ENCODE results near the gene AK8. TPM values are rescaled to one million over a fixed set of nuclear protein-coding genes. Genes with fewer than 3 reads are reported as not detected.

The AK8 gene
- total and polyA plus RNA-seq, 3 donors from 2014 or later: 15.0 to 54.8 (median 15.1) TPM

DNA sequence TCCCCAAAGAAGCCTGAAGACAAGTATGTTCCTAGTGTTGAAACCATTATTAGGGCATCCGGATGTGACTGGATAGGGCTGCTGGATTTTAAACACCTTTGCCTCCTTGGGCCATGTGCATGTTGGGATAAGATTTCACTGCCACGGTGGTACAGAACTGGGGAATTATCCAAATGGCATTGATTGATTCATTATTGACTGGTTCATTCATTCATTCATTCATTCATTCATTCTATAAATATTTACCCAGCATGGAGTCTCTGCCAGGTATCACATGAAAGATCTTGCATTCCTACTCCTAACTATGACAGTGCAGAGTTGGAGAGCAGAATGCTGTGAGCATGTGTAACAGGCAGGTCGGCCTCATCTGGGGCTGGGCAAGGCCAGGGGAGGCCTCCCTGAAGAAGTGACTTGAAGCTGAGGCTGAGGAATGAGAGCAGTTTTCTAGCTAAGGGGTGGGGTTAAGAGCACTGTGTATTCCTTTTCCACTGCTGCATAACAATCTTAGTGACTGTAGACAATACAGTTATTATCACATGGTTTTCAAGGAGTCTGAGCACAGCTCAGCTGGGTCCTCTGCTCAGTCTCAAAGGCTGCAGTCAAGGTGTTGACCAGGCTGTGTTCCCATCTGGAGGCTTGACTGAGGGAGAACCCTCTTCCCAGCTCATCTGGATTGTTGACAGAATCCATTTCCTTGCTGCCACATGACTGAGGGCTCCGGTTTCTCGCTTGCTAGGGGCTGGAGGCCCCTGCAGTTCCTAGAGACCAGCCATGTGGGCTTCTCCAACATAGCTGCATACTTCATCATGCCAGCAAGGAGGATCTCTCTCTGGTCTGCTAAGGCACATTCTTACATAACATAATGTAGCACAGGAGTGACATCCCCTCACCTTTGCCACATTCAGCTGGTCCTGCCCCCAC lies 35.7 kb downstream of the AK8 start:
- 92 to 95% methylated on average over 5 of the region's 5 CpGs for WGBS, 2 donors
- no peaks in the 10 kb centered on the region for H3K36me3 ChIP-seq (ENCODE audit: low read depth, missing control alignments)
- TF ChIP-seq POLR2A (IDR thresholded peaks at IDR 0.05): no peak
- no peak for TF ChIP-seq CTCF (IDR thresholded peaks at IDR 0.05)

DNA sequence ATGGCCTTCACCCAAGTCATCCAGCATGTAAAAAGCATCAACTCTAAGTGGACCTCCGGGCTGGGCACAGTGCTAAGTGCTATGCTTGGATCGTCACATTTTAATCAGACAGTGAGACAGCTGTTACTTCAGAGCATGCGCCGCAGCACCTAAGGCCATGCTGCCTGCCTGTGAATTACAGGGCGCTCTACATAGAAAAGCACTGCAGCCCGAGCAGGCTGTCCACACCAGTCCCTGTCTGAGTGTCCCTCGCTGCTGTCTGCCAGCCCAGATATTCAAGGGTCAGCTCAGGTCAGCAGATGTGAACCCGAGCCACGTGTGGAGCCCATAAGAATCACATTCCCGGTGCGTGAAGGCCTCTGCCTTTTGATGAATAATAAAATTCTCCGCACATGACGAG lies 37.1 kb downstream of the AK8 start:
- Histone ChIP-seq H3K27ac (no peak overlapping the region), H3K9me3 (no peaks in the 10 kb centered on the region), H3K36me3 (ENCODE audit: low read depth, missing control alignments) (no peaks in the 10 kb centered on the region), H3K27me3 (no peaks in the 10 kb centered on the region), H3K4me3 (no peak overlapping the region), H3K4me1 (no peaks in the 10 kb centered on the region)
- WGBS, 2 donors: 85 to 88% methylated on average over 10 to 13 of the region's 13 CpGs
- TF ChIP-seq CTCF (IDR thresholded peaks at IDR 0.05) (no peak), POLR2A (IDR thresholded peaks at IDR 0.05) (no peak)
- intact Hi-C loops (cut with DNase I; ENCODE audit: low total_unique reads): no loop called here
- DNase-seq: no peak

More for the DNA sequence above, 35.7 kb downstream of the AK8 start:
- no peaks in the 10 kb centered on the region for H3K9me3 ChIP-seq
- intact Hi-C loops (cut with DNase I; ENCODE audit: low total_unique reads): no loop called here
- no peaks in the 10 kb centered on the region for H3K27me3 ChIP-seq
- no peak overlapping the region for H3K27ac ChIP-seq
- no peak for DNase-seq
- no peaks in the 10 kb centered on the region for H3K4me1 ChIP-seq
- H3K4me3 ChIP-seq: no peak overlapping the region

- H3K27ac ChIP-seq: no peak overlapping the region
- H3K4me3 ChIP-seq: no peak overlapping the region
- no peaks in the 10 kb centered on the region for H3K27me3 ChIP-seq
- TF ChIP-seq CTCF (IDR thresholded peaks at IDR 0.05) (no peak), POLR2A (IDR thresholded peaks at IDR 0.05) (no peak)
- intact Hi-C loops (cut with DNase I; ENCODE audit: low total_unique reads): no loop called here
- H3K9me3 ChIP-seq: no peaks in the 10 kb centered on the region
- 92 to 98% methylated on average over 4 of the region's 4 CpGs for WGBS, 2 donors
- H3K36me3 ChIP-seq (ENCODE audit: low read depth, missing control alignments): no peaks in the 10 kb centered on the region
- H3K4me1 ChIP-seq: no peaks in the 10 kb centered on the region
- DNase-seq: no peak
Measured at GRCh38 chr9:132838291-132838690, 39.8 kb downstream of the AK8 start.

- intact Hi-C loops (cut with DNase I; ENCODE audit: low total_unique reads): no loop called here
- no peaks in the 10 kb centered on the region for H3K9me3 ChIP-seq
- no peaks in the 10 kb centered on the region for H3K4me1 ChIP-seq
- no peak overlapping the region for H3K27ac ChIP-seq
- no peaks in the 10 kb centered on the region for H3K36me3 ChIP-seq (ENCODE audit: low read depth, missing control alignments)
- no peaks in the 10 kb centered on the region for H3K27me3 ChIP-seq
- no peak overlapping the region for H3K4me3 ChIP-seq
- 89 to 90% methylated on average over 16 of the region's 16 CpGs for WGBS, 2 donors
- TF ChIP-seq CTCF (IDR thresholded peaks at IDR 0.05): no peak
- DNase-seq: no peak
Measured at GRCh38 chr9:132837501-132838286, 40.4 kb downstream of the AK8 start.
